ENCODE data around the gene TTLL3. TPM values are rescaled to one million over a fixed set of nuclear protein-coding genes. Genes with fewer than 3 reads are reported as not detected.

The TTLL3 gene
- total and polyA plus RNA-seq, 2 of the 4 experiments (the other 2 are of a cell fraction) = 6.8 to 43.4 TPM

DNA sequence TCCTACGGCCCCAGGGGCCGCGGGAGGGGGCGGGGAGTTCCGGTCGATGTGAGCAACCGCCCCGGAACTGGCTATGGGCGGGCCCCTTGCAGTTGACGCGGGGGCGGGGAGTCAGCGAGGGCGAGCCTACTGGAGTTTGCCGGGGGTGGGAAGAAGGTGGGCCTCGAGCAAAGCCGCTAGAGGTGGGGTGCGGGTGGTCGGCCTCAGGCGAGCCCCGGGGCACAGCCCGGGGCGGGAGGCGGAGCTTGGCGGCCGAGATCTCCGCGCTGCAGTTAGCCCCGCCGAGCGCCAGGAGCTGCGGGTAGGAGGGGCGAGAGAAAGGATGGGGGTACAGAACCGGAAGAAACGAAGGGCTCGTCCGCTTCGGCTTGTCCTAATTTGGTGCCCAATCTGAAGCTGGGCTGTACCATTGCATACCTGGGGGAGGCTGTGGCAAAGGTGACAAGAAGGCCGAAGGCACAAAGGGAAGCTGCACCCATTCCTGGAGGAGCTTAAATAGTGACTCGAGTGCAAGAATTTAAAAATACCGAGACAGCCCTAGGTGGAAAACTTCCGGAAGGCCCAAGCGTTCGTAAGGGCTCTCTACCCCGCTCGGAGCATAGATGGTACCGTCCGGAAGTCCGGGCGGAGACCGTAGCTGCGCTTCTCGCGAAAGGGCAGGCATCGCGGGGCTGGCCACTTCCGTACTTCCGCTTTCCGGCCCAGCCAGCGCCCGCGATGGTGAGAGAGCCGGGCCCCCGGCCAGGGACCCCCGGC lies 17.5 kb upstream of the TTLL3 start, which contains the start of the genes ARPC4 and TADA3:
ARPC4 (plus strand) TSS at position 678 of the 756 bp plus-strand sequence; CDS start at position 718, 40 bp downstream.
TADA3 (minus strand) TSS at position 69 of the 756 bp plus-strand sequence. CDS start 1,007 bp downstream, outside the sequence.
- peak within 1 kb of the TSS; percentile 94 for H2AFZ ChIP-seq (replicated peaks; ENCODE audit: low read length, poor library complexity)
- peak within 1 kb of the TSS; percentile 88 to 100 for H4K8ac ChIP-seq (ENCODE audit: low read depth in 2 of 2, low read length in 2 of 2)
- H3K9me3 ChIP-seq (ENCODE audit: control insufficient read depth, insufficient read depth, low read length) = no peaks in the 10 kb centered on the region
- peak within 1 kb of the TSS; percentile 95 for H2AK9ac ChIP-seq (replicated peaks; ENCODE audit: low read depth, low read length, poor library complexity)
- DNase-seq (peak; percentile 96), ATAC-seq (ENCODE audit: low read depth) (peak; percentile 89)
- 0% methylated on average over 15 of the region's 65 CpGs; no CpG with 5 or more reads in 1 of the 2 experiments for WGBS, 2 experiments (ENCODE audit: extremely low coverage in 2 of 2, insufficient read length in 1 of 2)
- H3K18ac ChIP-seq (ENCODE audit: low read depth, low read length) = peak within 1 kb of the TSS; percentile 92
- H3K4ac ChIP-seq (ENCODE audit: low read depth, low read length) = peak within 1 kb of the TSS; percentile 100
- H3K4me2 ChIP-seq (ENCODE audit: low read depth, low read length) = peak within 1 kb of the TSS; percentile 94
- H3K79me1 ChIP-seq (ENCODE audit: low read depth in 1 of 2, low read length in 2 of 2) = peaks cover 34 to 54% of the 10 kb centered on the region in 2 experiments
- dilution Hi-C loops (cut with HindIII; ENCODE audit: low sequenced_read_pairs, unreplicated experiment) = no loop called here
- H3K27ac ChIP-seq (ENCODE audit: insufficient read depth, low read length) = peak within 1 kb of the TSS; percentile 95
- H3K4me1 ChIP-seq (ENCODE audit: control insufficient read depth, insufficient read depth, low read length) = peaks cover 9% of the 10 kb centered on the region
- peak within 1 kb of the TSS; percentile 100 for H3K14ac ChIP-seq (replicated peaks; ENCODE audit: low read depth, low read length)
- peak within 1 kb of the TSS; percentile 88 for H3K4me3 ChIP-seq (ENCODE audit: insufficient read depth, low read depth, low read length)
- H2BK20ac ChIP-seq (ENCODE audit: low read depth, low read length) = peak within 1 kb of the TSS; percentile 99
- peaks cover 25% of the 10 kb centered on the region; the same call in 1 of the 2 replicates for H4K20me1 ChIP-seq (ENCODE audit: insufficient read depth, low read length)
- intact Hi-C loops (cut with micrococcal nuclease) = loop anchor here (5.0 kb wide), 1 partner anchor 60 kb away; the partner anchor contains the start of gene BRPF1
- ChIA-PET POLR2A (ENCODE audit: unreplicated experiment) (interaction anchor here (0.5 kb wide), 1 partner anchor 34 kb away, joined by 3 read pairs; no protein-coding TSS in a partner anchor), CTCF (interaction anchor here (0.9 kb wide), 1 partner anchor 77 kb away, joined by 5 read pairs; no protein-coding TSS in a partner anchor)
- no TSS peak for BruUV-seq (replicated peaks)
- peak within 1 kb of the TSS; percentile 99 for H4K91ac ChIP-seq (ENCODE audit: insufficient read depth, low read depth, low read length)
- H2BK15ac ChIP-seq (ENCODE audit: low read depth, low read length) = peak within 1 kb of the TSS; percentile 95
- peaks cover 19% of the 10 kb centered on the region for H3K9me1 ChIP-seq (ENCODE audit: insufficient read depth, low read length)
- H3K23ac ChIP-seq (ENCODE audit: low read depth, low read length) = peak within 1 kb of the TSS; percentile 99
- in situ Hi-C loops (cut with MboI; ENCODE audit: low sequenced_read_pairs) = no loop called here
- peak within 1 kb of the TSS; percentile 100 for H2BK120ac ChIP-seq (ENCODE audit: low read depth, low read length)
- peaks cover 31% of the 10 kb centered on the region for H3K36me3 ChIP-seq (ENCODE audit: control insufficient read depth, insufficient read depth, low read length)
- H4K5ac ChIP-seq (ENCODE audit: low read depth, low read length) = peak within 1 kb of the TSS; percentile 92
- H2BK5ac ChIP-seq (ENCODE audit: low read depth, low read length, poor library complexity, severe bottlenecking) = peak within 1 kb of the TSS; percentile 95
- peak within 1 kb of the TSS; percentile 96 for H3K9ac ChIP-seq (ENCODE audit: low read depth, low read length)
- H2AK5ac ChIP-seq (ENCODE audit: low read depth, low read length) = peak within 1 kb of the TSS; percentile 100
- H3K27me3 ChIP-seq (ENCODE audit: control insufficient read depth, insufficient read depth, low read length) = no peaks in the 10 kb centered on the region
- H3K56ac ChIP-seq (ENCODE audit: extremely low read depth, insufficient read depth, low read length) = peak within 1 kb of the TSS; percentile 100
- no peak for TF ChIP-seq RFX5 (IDR thresholded peaks at IDR 0.05; ENCODE audit: low read depth, low read length)
- no peak for TF ChIP-seq SMC3 (IDR thresholded peaks at IDR 0.05; ENCODE audit: low read depth, low read length)
- TF ChIP-seq, protein P1, sequence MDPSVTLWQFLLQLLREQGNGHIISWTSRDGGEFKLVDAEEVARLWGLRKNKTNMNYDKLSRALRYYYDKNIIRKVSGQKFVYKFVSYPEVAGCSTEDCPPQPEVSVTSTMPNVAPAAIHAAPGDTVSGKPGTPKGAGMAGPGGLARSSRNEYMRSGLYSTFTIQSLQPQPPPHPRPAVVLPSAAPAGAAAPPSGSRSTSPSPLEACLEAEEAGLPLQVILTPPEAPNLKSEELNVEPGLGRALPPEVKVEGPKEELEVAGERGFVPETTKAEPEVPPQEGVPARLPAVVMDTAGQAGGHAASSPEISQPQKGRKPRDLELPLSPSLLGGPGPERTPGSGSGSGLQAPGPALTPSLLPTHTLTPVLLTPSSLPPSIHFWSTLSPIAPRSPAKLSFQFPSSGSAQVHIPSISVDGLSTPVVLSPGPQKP (IDR thresholded peaks at IDR 0.05; ENCODE audit: borderline replicate concordance, low read depth, low read length) = peak; percentile 86; the same call in 1 of the 2 replicates
- peak; percentile 98 for TF ChIP-seq BHLHE40 (IDR thresholded peaks at IDR 0.05; ENCODE audit: low read depth, low read length)
- no peak for TF ChIP-seq FOS (IDR thresholded peaks at IDR 0.05; ENCODE audit: low read depth, low read length)
- no peak for TF ChIP-seq NFE2L2 (IDR thresholded peaks at IDR 0.05; ENCODE audit: low read depth, low read length)
- TF ChIP-seq POLR2A (IDR thresholded peaks at IDR 0.05; ENCODE audit: low read depth, low read length) = peak; percentile 94
- no peak for TF ChIP-seq MXI1 (IDR thresholded peaks at IDR 0.05; ENCODE audit: borderline replicate concordance, low read depth, low read length)
- peak; percentile 78 for TF ChIP-seq MAZ (IDR thresholded peaks at IDR 0.05; ENCODE audit: borderline replicate concordance, low read depth, low read length)
- TF ChIP-seq, protein P2, sequence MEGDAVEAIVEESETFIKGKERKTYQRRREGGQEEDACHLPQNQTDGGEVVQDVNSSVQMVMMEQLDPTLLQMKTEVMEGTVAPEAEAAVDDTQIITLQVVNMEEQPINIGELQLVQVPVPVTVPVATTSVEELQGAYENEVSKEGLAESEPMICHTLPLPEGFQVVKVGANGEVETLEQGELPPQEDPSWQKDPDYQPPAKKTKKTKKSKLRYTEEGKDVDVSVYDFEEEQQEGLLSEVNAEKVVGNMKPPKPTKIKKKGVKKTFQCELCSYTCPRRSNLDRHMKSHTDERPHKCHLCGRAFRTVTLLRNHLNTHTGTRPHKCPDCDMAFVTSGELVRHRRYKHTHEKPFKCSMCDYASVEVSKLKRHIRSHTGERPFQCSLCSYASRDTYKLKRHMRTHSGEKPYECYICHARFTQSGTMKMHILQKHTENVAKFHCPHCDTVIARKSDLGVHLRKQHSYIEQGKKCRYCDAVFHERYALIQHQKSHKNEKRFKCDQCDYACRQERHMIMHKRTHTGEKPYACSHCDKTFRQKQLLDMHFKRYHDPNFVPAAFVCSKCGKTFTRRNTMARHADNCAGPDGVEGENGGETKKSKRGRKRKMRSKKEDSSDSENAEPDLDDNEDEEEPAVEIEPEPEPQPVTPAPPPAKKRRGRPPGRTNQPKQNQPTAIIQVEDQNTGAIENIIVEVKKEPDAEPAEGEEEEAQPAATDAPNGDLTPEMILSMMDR (conservative IDR thresholded peaks at IDR 0.05; ENCODE audit: low read depth, low read length) = no peak
- TF ChIP-seq, protein P3, sequence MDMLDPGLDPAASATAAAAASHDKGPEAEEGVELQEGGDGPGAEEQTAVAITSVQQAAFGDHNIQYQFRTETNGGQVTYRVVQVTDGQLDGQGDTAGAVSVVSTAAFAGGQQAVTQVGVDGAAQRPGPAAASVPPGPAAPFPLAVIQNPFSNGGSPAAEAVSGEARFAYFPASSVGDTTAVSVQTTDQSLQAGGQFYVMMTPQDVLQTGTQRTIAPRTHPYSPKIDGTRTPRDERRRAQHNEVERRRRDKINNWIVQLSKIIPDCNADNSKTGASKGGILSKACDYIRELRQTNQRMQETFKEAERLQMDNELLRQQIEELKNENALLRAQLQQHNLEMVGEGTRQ (IDR thresholded peaks at IDR 0.05; ENCODE audit: low read depth, low read length) = no peak
- no peak for TF ChIP-seq RCOR1 (IDR thresholded peaks at IDR 0.05; ENCODE audit: insufficient replicate concordance, low read length)
- no peak for TF ChIP-seq MAFK (IDR thresholded peaks at IDR 0.05; ENCODE audit: low read depth, low read length)
- no peak for TF ChIP-seq RAD21 (IDR thresholded peaks at IDR 0.05; ENCODE audit: low read length)
